ENCODE data around the gene KRTAP2-1.

Gene KRTAP2-1

DNA sequence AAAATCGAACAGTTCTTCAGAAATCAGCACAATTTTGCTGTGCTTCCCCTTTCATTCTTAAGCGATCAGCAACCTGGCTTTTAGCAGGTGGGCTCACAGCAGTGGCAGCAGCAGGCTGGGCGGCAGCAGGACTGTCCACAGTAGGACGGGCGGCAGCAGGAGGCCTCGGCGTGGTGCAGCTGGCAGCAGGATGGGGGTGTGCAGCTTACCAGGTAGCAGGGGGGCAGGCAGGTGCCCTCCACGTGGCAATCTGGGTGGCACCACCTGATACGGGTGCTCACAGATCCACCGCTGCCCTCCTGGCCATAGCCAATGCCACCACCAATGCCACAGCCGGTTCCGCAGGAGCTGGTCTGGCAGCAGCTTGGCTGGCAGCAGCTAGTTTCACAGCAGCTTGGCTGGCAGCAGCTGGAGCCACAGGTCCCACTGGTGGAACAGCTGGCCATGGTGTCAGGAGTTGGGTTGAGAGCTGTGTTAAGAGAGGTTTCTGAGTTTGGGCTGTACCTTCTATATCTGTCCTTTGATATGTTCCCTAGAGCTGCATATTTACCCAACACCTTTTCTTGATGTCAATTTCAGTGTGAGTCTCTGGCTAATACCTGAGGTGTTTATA lies 17.4 kb downstream of the KRTAP2-1 start, which contains the start of gene KRTAP1-4:
KRTAP1-4 (minus strand) TSS at position 563 of the 613 bp plus-strand sequence; CDS start at position 446, 117 bp downstream.
- in situ Hi-C loops (cut with MboI; ENCODE audit: low pct_unique_long_range_greater_than_20kb, low sequenced_read_pairs, unreplicated experiment): no loop called here
- TF ChIP-seq, protein P1, sequence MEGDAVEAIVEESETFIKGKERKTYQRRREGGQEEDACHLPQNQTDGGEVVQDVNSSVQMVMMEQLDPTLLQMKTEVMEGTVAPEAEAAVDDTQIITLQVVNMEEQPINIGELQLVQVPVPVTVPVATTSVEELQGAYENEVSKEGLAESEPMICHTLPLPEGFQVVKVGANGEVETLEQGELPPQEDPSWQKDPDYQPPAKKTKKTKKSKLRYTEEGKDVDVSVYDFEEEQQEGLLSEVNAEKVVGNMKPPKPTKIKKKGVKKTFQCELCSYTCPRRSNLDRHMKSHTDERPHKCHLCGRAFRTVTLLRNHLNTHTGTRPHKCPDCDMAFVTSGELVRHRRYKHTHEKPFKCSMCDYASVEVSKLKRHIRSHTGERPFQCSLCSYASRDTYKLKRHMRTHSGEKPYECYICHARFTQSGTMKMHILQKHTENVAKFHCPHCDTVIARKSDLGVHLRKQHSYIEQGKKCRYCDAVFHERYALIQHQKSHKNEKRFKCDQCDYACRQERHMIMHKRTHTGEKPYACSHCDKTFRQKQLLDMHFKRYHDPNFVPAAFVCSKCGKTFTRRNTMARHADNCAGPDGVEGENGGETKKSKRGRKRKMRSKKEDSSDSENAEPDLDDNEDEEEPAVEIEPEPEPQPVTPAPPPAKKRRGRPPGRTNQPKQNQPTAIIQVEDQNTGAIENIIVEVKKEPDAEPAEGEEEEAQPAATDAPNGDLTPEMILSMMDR (IDR thresholded peaks at IDR 0.05; ENCODE audit: extremely low read depth, insufficient read depth, missing control alignments): no peak
- DNase-seq (ENCODE audit: low spot score): no peak

DNA sequence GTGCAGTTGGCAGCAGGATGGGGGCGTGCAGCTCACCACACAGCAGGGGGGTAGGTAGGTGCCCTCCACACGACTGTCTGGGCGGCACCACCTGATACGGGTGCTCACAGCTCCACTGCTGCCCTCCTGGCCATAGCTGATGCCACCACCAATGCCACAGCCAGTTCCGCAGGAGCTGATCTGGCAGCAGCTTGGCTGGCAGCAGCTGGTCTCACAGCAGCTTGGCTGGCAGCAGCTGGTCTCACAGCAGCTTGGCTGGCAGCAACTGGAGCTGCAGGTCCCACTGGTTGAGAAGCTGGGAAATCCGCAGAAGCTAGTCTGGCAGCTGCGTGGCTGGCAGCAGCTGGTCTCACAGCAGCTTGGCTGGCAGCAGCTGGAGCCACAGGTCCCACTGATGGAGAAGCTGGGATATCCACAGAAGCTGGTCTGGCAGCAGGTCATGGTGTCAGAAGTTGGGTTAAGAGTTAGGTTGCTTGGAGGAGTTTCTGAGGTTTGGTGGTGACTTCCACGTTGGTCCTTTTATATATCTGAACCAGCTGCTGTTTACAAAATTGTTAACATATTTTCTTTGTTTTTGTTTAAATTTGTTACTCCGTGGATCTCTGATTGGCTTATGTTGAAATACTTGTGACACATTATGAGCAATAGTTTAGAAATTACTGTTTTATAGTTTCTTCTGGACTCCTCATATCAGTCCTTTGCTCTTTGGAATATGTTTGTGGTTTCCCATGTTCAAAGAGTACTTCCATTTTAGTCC lies 20.2 kb downstream of the KRTAP2-1 start, which contains the start of gene KRTAP1-5:
KRTAP1-5 (minus strand) TSS at position 494 of the 757 bp plus-strand sequence; CDS start at position 441, 53 bp downstream.
- DNase-seq (ENCODE audit: low spot score): no peak
- in situ Hi-C loops (cut with MboI; ENCODE audit: low pct_unique_long_range_greater_than_20kb, low sequenced_read_pairs, unreplicated experiment): no loop called here
- TF ChIP-seq, protein P1 (IDR thresholded peaks at IDR 0.05; ENCODE audit: extremely low read depth, insufficient read depth, missing control alignments): no peak

DNA sequence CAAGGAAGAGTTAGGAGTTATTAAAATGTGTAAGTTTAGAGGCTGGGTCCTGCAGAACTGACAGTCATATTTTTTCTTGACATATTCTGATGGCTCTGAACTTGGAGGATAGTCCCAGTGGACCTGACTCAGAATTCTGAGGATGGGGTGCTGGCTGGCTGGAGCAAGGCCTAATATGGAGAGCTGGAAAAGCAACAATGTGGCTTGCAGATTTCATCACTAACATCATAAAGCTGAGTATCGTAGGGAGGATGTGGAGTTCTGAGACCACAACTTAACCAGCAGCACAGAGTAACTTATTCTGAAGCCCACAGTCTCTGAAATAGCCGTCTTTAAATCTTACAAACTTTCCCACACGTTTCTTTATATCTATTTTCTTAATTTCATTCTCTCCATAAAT lies 22.4 kb downstream of the KRTAP2-1 start:
- in situ Hi-C loops (cut with MboI; ENCODE audit: low pct_unique_long_range_greater_than_20kb, low sequenced_read_pairs, unreplicated experiment): no loop called here
- DNase-seq (ENCODE audit: low spot score): no peak
- TF ChIP-seq, protein P1 (IDR thresholded peaks at IDR 0.05; ENCODE audit: extremely low read depth, insufficient read depth, missing control alignments): no peak

DNA sequence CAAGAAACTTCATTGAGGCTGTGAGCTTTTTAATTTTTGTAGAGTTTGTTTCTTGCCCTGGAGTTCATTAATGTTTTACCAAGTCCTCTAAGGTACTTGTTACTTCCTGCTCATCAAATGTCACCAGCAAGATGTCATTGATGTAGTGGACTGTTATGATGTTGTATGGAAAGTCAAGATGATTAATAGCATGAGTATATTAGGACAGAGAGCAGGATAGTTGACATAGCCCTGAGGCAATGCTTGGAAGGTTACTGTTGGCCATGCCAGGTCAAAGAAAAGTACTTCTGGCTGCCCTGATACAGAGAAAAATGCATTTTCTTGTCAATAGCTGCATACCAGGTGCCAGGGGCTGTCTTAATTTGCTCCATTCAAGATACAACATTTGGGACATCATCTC lies 26.8 kb downstream of the KRTAP2-1 start:
- no peak for DNase-seq (ENCODE audit: low spot score)
- in situ Hi-C loops (cut with MboI; ENCODE audit: low pct_unique_long_range_greater_than_20kb, low sequenced_read_pairs, unreplicated experiment): no loop called here
- TF ChIP-seq, protein P1 (IDR thresholded peaks at IDR 0.05; ENCODE audit: extremely low read depth, insufficient read depth, missing control alignments): no peak

DNA sequence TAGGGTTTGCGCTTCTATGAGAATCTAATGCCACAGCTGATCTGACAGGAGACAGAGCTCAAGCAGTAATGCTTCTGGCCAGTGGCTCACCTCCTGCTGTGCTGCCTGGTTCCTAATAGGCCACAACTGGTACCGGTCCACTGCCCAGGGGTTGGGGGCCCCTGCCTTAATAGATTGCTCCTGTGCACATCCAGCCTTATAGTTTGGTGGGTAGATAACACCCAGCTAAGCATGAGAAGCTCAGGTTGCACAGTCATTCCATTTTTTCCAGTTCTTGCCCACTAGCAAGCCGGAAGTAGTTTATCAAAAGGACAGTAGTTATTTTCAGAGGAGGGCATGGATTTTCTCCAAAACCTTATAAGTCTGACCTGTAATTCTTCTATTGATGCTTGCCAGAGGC lies 27.7 kb downstream of the KRTAP2-1 start:
- no peak for DNase-seq (ENCODE audit: low spot score)
- in situ Hi-C loops (cut with MboI; ENCODE audit: low pct_unique_long_range_greater_than_20kb, low sequenced_read_pairs, unreplicated experiment): no loop called here
- TF ChIP-seq, protein P1 (IDR thresholded peaks at IDR 0.05; ENCODE audit: extremely low read depth, insufficient read depth, missing control alignments): no peak

DNA sequence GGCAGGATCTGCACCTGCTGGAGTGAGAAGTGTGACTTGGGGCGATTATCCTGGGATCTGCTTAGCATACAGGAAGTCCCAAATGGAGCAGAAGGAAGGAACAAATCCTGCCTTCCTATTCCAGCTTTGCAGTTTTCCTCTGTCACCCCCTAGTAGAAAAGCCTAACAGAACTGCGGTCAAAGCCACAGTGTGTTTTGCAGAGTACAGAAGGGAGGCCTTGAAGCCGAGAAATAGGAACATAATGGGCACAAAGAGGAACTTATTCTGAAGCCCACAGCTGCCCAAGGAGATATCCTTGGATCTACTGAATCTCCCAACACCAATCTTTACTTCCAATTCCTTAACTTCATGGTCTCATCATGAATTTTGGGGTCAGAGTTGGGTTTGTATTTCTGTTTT lies 28.6 kb downstream of the KRTAP2-1 start:
- TF ChIP-seq, protein P1 (IDR thresholded peaks at IDR 0.05; ENCODE audit: extremely low read depth, insufficient read depth, missing control alignments): no peak
- DNase-seq (ENCODE audit: low spot score): no peak
- in situ Hi-C loops (cut with MboI; ENCODE audit: low pct_unique_long_range_greater_than_20kb, low sequenced_read_pairs, unreplicated experiment): no loop called here

Data from GM13977 (cell line).